PC-9 (cell line): ENCODE results near the gene CNGB1. TPM values are rescaled to one million over a fixed set of nuclear protein-coding genes. Genes with fewer than 3 reads are reported as not detected.

Experiments
- BruUV-seq: library from RNA; stranded (reverse); fragments of 400-500 nt; replicated peaks from 2 replicates; lab custom pipeline; 2021; lab: Mats Ljungman, UMichigan
- CTCF ChIA-PET: fragments of 300-600 bp; sonication (Branson Sonifier 250); formaldehyde crosslinking; loops from one replicate; lab custom pipeline; 2022; ENCODE audit warnings: antibody characterized with exemption; lab: Charles Lee
- POLR2A ChIA-PET: fragments of 300-600 bp; sonication (Branson Sonifier 250); formaldehyde crosslinking; loops from one replicate; lab custom pipeline; 2022; ENCODE audit warnings: antibody characterized with exemption; ENCODE audit not compliant: unreplicated experiment; lab: Charles Lee
- DNase-seq, 2 experiments: peaks; one replicate each; pipeline versions ENCODE4 v3.0.0 to v3.0.0-alpha.2; 2015 to 2022; ENCODE audit warnings: mixed read lengths in 1 of 2
- H2AFZ ChIP-seq: fragments of 200-600 bp; sonication (generic); 2 replicates; pipeline ENCODE4 v1.8.1; 2017; ENCODE audit warnings: antibody characterized with exemption
- H3F3A ChIP-seq: fragments of 200-600 bp; sonication (generic); 2 replicates; pipeline ENCODE4 v1.8.1; 2017; ENCODE audit warnings: antibody characterized with exemption, mild to moderate bottlenecking, low read depth; ENCODE audit not compliant: insufficient read depth
- H3K27ac ChIP-seq: fragments of 200-600 bp; sonication (generic); 2 replicates; pipeline ENCODE4 v1.6.1; 2016; ENCODE audit warnings: mixed run types
- H3K27me3 ChIP-seq: fragments of 200-600 bp; sonication (generic); 2 replicates; pipeline ENCODE4 v1.6.1; 2016; ENCODE audit warnings: low read depth, mixed run types; ENCODE audit not compliant: insufficient read depth
- H3K36me3 ChIP-seq: fragments of 200-600 bp; sonication (generic); 2 replicates; pipeline ENCODE4 v1.6.1; 2016; ENCODE audit warnings: low read depth, mixed run types
- H3K4me1 ChIP-seq: fragments of 200-600 bp; sonication (generic); replicated peaks from 2 replicates; pipeline ENCODE4 v1.6.1; 2016; ENCODE audit warnings: mixed run types; ENCODE audit not compliant: insufficient read depth
- H3K4me2 ChIP-seq: fragments of 200-600 bp; sonication (generic); 2 replicates; pipeline ENCODE4 v1.6.1; 2017; ENCODE audit warnings: mixed run types
- H3K4me3 ChIP-seq: fragments of 200-600 bp; sonication (generic); 2 replicates; pipeline ENCODE4 v1.6.1; 2016; ENCODE audit warnings: mixed run types
- H3K79me2 ChIP-seq: fragments of 200-600 bp; sonication (generic); 2 replicates; pipeline ENCODE4 v1.6.1; 2017; ENCODE audit warnings: low read depth, mixed run types
- H3K9me2 ChIP-seq: fragments of 200-600 bp; sonication (generic); 2 replicates; pipeline ENCODE4 v1.8.1; 2017; ENCODE audit warnings: mild to moderate bottlenecking; ENCODE audit not compliant: insufficient read depth
- H3K9me3 ChIP-seq: fragments of 200-600 bp; sonication (generic); 2 replicates; pipeline ENCODE4 v1.8.1; 2016; ENCODE audit warnings: low read depth; ENCODE audit not compliant: insufficient read depth
- H4K20me1 ChIP-seq: fragments of 200-600 bp; sonication (generic); 2 replicates; pipeline ENCODE4 v1.8.1; 2017; ENCODE audit not compliant: insufficient read depth
- CTCF ChIP-seq: fragments of 200-600 bp; sonication (generic); conservative IDR thresholded peaks from 2 replicates; pipeline ENCODE4 v1.6.1; 2017; ENCODE audit warnings: mixed run types, antibody characterized with exemption, mild to moderate bottlenecking, moderate library complexity
- EZH2 ChIP-seq: fragments of 200-600 bp; sonication (generic); IDR thresholded peaks from 2 replicates; pipeline ENCODE4 v1.8.0; 2017; ENCODE audit warnings: antibody characterized with exemption, low read depth
- intact Hi-C: fragments of 100-400 bp; cut with micrococcal nuclease; formaldehyde crosslinking; loops from one replicate; pipeline ENCODE4 v1.10.0; 2022; ENCODE audit not compliant: unreplicated experiment
- total RNA-seq: library from RNA; stranded (reverse); gene quantifications from 2 replicates; pipeline ENCODE4 v1.2.3, GENCODE V29; 2021

CNGB1 gene
- total RNA-seq, 1 experiment from 2014 or later, result 1.1 TPM

GRCh38 chr16:57894390-57895080 is 76.4 kb downstream of the CNGB1 start:
- H2AFZ ChIP-seq, result no peak overlapping the region
- peaks cover 8% of the 10 kb centered on the region; the same call in 1 of the 2 replicates for H3K9me3 ChIP-seq
- TF ChIP-seq EZH2 (no peak), CTCF (no peak)
- H3K27ac ChIP-seq, result peak overlapping the region; percentile 97
- peaks cover 30% of the 10 kb centered on the region for H3F3A ChIP-seq
- CTCF ChIA-PET, result interaction anchor here (0.8 kb wide), 1 partner anchor 158 kb away, joined by 3 read pairs; no protein-coding TSS in a partner anchor
- POLR2A ChIA-PET, result no interaction called here
- DNase-seq, result no peak
- H3K36me3 ChIP-seq, result no peaks in the 10 kb centered on the region
- no peaks in the 10 kb centered on the region for H3K27me3 ChIP-seq
- no peaks in the 10 kb centered on the region for H3K9me2 ChIP-seq
- H3K79me2 ChIP-seq, result no peaks in the 10 kb centered on the region
- intact Hi-C loops, result loop anchor here (2.0 to 10.0 kb wide), 4 partner anchors 94 to 317 kb away; partner anchors contain the start of gene CFAP20
- H3K4me2 ChIP-seq, result peak overlapping the region; percentile 42
- H3K4me3 ChIP-seq, result peak overlapping the region; percentile 10; the same call in 1 of the 2 replicates
- peaks cover 61% of the 10 kb centered on the region for H3K4me1 ChIP-seq
- BruUV-seq, result TSS peak; percentile 86
- no peaks in the 10 kb centered on the region for H4K20me1 ChIP-seq

GRCh38 chr16:57893559-57894389 is 77.2 kb downstream of the CNGB1 start:
- Histone ChIP-seq H3K79me2 (no peaks in the 10 kb centered on the region), H2AFZ (no peak overlapping the region), H3K27ac (peak overlapping the region; percentile 97), H3K27me3 (no peaks in the 10 kb centered on the region), H3K4me2 (peak overlapping the region; percentile 62), H3K9me2 (no peaks in the 10 kb centered on the region), H3K9me3 (peaks cover 8% of the 10 kb centered on the region; the same call in 1 of the 2 replicates), H3K36me3 (no peaks in the 10 kb centered on the region), H3K4me1 (peaks cover 56% of the 10 kb centered on the region), H4K20me1 (no peaks in the 10 kb centered on the region), H3K4me3 (peak overlapping the region; percentile 10; the same call in 1 of the 2 replicates), H3F3A (peaks cover 34% of the 10 kb centered on the region)
- TF ChIP-seq EZH2 (no peak), CTCF (no peak)
- intact Hi-C loops, result loop anchor here (2.0 to 10.0 kb wide), 2 partner anchors 93 to 231 kb away; partner anchors contain the start of gene CFAP20
- DNase-seq, result peak; percentile 62 to 99
- ChIA-PET CTCF (interaction anchor here (0.8 kb wide), 1 partner anchor 158 kb away, joined by 3 read pairs; no protein-coding TSS in a partner anchor), POLR2A (no interaction called here)
- no TSS peak for BruUV-seq

- intact Hi-C loops, result loop anchor here (10.0 kb wide), 1 partner anchor 232 kb away; the partner anchor contains the start of gene CFAP20
- ChIA-PET POLR2A (no interaction called here), CTCF (no interaction called here)
- H3K4me1 ChIP-seq, result peaks cover 51% of the 10 kb centered on the region
- no peaks in the 10 kb centered on the region for H4K20me1 ChIP-seq
- H3K4me2 ChIP-seq, result peak overlapping the region; percentile 62
- peaks cover 34% of the 10 kb centered on the region for H3F3A ChIP-seq
- H3K27me3 ChIP-seq, result no peaks in the 10 kb centered on the region
- H3K36me3 ChIP-seq, result no peaks in the 10 kb centered on the region
- BruUV-seq, result no TSS peak
- H2AFZ ChIP-seq, result no peak overlapping the region
- no peak for TF ChIP-seq EZH2
- no peak for TF ChIP-seq CTCF
- H3K27ac ChIP-seq, result peak overlapping the region; percentile 97
- H3K4me3 ChIP-seq, result no peak overlapping the region
- no peaks in the 10 kb centered on the region for H3K79me2 ChIP-seq
- no peak for DNase-seq
- H3K9me2 ChIP-seq, result no peaks in the 10 kb centered on the region
- peaks cover 8% of the 10 kb centered on the region; the same call in 1 of the 2 replicates for H3K9me3 ChIP-seq
Measured at GRCh38 chr16:57893217-57893558, 77.7 kb downstream of the CNGB1 start.
